Activated T-helper 1 cell treated with anti-CD3 and anti-CD28 coated beads, Interleukin-2, amount 50 U/mL, for 16 hours (primary cell): ENCODE data around the gene COQ4.
"Not testable (repeated sequence)": the region's sequence is repeated elsewhere in the genome, so short reads cannot be mapped to it uniquely, and the experiment has no call there.

Experiments used
- DNase-seq, 2 donors: peaks; one replicate each; pipeline ENCODE4 v3.0.0-alpha.2; 2020; ENCODE audit warnings: low read depth in 1 of 2, low spot score in 1 of 2

Gene COQ4

GRCh38 chr9:128298535-128299482, 23.8 kb upstream of the COQ4 start:
- no peak for DNase-seq

- DNase-seq: no peak
Observed at GRCh38 chr9:128304136-128304970, 18.3 kb upstream of the COQ4 start.

- no peak for DNase-seq
Observed at GRCh38 chr9:128304971-128305288, 17.7 kb upstream of the COQ4 start.

- DNase-seq: no peak
Observed at GRCh38 chr9:128309551-128309950, 13.1 kb upstream of the COQ4 start.

- DNase-seq: no peak
Observed at GRCh38 chr9:128310461-128310860, 12.2 kb upstream of the COQ4 start.

- DNase-seq: no peak
Observed at GRCh38 chr9:128314697-128315096, 7.9 kb upstream of the COQ4 start.

- DNase-seq: no peak
Observed at GRCh38 chr9:128316421-128316820, 6.2 kb upstream of the COQ4 start.

- DNase-seq: no peak
Observed at GRCh38 chr9:128317629-128318028, 5.0 kb upstream of the COQ4 start.

GRCh38 chr9:128321343-128321742, 1.3 kb upstream of the COQ4 start:
- no peak for DNase-seq

GRCh38 chr9:128321879-128322403, 698 bp upstream of the COQ4 start:
- no peak for DNase-seq

- DNase-seq: no peak
Observed at GRCh38 chr9:128323212-128323730, 632 bp downstream of the COQ4 start.

- DNase-seq: no peak
Observed at GRCh38 chr9:128323791-128324190, 1.2 kb downstream of the COQ4 start.

GRCh38 chr9:128324401-128324800, 1.8 kb downstream of the COQ4 start:
- DNase-seq: no peak

- no peak for DNase-seq
Observed at GRCh38 chr9:128325629-128326028, 3.0 kb downstream of the COQ4 start.

- no peak for DNase-seq
Observed at GRCh38 chr9:128333451-128333869, 10.8 kb downstream of the COQ4 start.

- DNase-seq: no peak
Observed at GRCh38 chr9:128335161-128335560, 12.5 kb downstream of the COQ4 start.

GRCh38 chr9:128335914-128336313, 13.3 kb downstream of the COQ4 start:
- no peak for DNase-seq

GRCh38 chr9:128337936-128338335, 15.3 kb downstream of the COQ4 start:
- no peak for DNase-seq

GRCh38 chr9:128338852-128339614, 16.4 kb downstream of the COQ4 start:
- not testable (repeated sequence) for DNase-seq

- peak; percentile 57 to 76 for DNase-seq
Observed at GRCh38 chr9:128339761-128340690, 17.4 kb downstream of the COQ4 start, which contains the start of gene SLC27A4. SLC27A4 (plus strand) TSS chr9:128340527; CDS start chr9:128343133, 2,606 bp downstream.
